ENCODE results near the gene MAB21L4. TPM values are rescaled to one million over a fixed set of nuclear protein-coding genes. Genes with fewer than 3 reads are reported as not detected.

The MAB21L4 gene
- total RNA-seq, 1 donor from 2014 or later, result not detected

- intact Hi-C loops (cut with micrococcal nuclease), result no loop called here
These were observed 2.3 kb upstream of the MAB21L4 start for GRCh38 chr2:240898108-240898730.

- intact Hi-C loops (cut with micrococcal nuclease), result no loop called here
These were observed 1.1 kb upstream of the MAB21L4 start for GRCh38 chr2:240896871-240897692.

- intact Hi-C loops (cut with micrococcal nuclease), result no loop called here
These were observed 438 bp upstream of the MAB21L4 start for GRCh38 chr2:240896394-240896793.

- intact Hi-C loops (cut with micrococcal nuclease), result no loop called here
These were observed 959 bp downstream of the MAB21L4 start for GRCh38 chr2:240894836-240895558.

GRCh38 chr2:240894006-240894405 is 1.9 kb downstream of the MAB21L4 start:
- intact Hi-C loops (cut with micrococcal nuclease), result no loop called here

- intact Hi-C loops (cut with micrococcal nuclease), result no loop called here
These were observed 2.6 kb downstream of the MAB21L4 start for GRCh38 chr2:240893363-240893844.

- intact Hi-C loops (cut with micrococcal nuclease), result no loop called here
These were observed 3.0 kb downstream of the MAB21L4 start for GRCh38 chr2:240892925-240893324.

- intact Hi-C loops (cut with micrococcal nuclease), result no loop called here
These were observed 3.6 kb downstream of the MAB21L4 start for GRCh38 chr2:240892356-240892755.

- intact Hi-C loops (cut with micrococcal nuclease), result no loop called here
These were observed 4.2 kb downstream of the MAB21L4 start for GRCh38 chr2:240891492-240892340.

GRCh38 chr2:240890691-240891090 is 5.3 kb downstream of the MAB21L4 start:
- intact Hi-C loops (cut with micrococcal nuclease), result no loop called here

GRCh38 chr2:240889601-240890560 is 6.1 kb downstream of the MAB21L4 start:
- intact Hi-C loops (cut with micrococcal nuclease), result no loop called here

GRCh38 chr2:240888890-240889573 is 6.9 kb downstream of the MAB21L4 start:
- intact Hi-C loops (cut with micrococcal nuclease), result no loop called here

- intact Hi-C loops (cut with micrococcal nuclease), result no loop called here
These were observed 7.6 kb downstream of the MAB21L4 start for GRCh38 chr2:240888130-240888889.

GRCh38 chr2:240887631-240888030 is 8.3 kb downstream of the MAB21L4 start:
- intact Hi-C loops (cut with micrococcal nuclease), result no loop called here

- intact Hi-C loops (cut with micrococcal nuclease), result no loop called here
These were observed 9.0 kb downstream of the MAB21L4 start for GRCh38 chr2:240886678-240887609.

- intact Hi-C loops (cut with micrococcal nuclease), result no loop called here
These were observed 9.9 kb downstream of the MAB21L4 start for GRCh38 chr2:240886023-240886565.

- intact Hi-C loops (cut with micrococcal nuclease), result no loop called here
These were observed 10.4 kb downstream of the MAB21L4 start for GRCh38 chr2:240885566-240885965.
